Measurements from ENCODE around the gene B3GALNT1.

Gene B3GALNT1, protein sequence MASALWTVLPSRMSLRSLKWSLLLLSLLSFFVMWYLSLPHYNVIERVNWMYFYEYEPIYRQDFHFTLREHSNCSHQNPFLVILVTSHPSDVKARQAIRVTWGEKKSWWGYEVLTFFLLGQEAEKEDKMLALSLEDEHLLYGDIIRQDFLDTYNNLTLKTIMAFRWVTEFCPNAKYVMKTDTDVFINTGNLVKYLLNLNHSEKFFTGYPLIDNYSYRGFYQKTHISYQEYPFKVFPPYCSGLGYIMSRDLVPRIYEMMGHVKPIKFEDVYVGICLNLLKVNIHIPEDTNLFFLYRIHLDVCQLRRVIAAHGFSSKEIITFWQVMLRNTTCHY

DNA sequence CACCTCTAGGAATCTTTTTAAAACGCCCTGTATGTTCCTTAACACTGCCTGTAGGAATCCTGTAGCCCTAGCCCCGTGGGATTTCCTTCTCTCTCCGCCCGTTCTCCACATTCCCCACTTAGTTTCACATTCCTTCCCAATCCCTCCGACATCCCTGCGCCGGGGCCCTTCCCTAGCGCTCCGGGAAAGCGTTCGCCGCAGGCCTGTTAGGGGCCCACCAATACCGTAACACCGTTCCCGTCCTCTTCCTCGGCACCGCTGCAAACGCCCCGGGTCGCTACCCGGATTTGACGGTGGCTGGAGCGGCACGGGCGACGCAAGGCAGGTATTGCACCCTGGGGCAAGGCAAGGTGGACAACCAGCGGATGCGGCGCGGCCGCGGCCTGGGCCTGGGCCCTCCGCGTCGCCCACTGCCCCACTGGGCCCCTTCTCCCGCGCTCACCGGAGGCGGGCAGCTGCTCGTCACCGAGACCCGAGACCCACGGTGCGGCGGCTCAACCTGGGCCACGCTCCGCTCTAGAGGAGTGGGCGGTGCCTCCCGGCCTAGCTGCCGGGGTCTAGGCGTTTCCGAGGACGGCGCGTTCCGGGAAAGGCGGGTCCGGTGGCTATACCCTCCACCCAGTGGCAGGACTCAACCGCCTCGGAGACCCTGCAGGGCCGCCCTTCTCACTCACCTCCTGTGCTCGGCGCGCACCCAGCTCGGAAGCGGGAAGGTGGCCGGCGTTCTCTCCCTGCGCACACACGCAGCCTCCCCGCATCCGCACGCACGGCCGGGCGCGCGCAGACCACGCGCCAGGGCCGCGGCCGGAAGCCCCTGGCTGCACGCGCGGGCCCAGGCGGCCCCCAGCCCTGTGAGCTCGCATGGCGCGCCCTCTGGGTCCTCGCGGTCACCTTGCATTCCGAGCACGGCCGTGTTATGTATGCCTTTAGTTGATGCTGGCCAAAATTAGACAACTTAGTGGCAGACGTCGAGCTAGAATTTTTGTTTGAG, at the start of gene B3GALNT1:
TSS of gene B3GALNT1 (minus strand) at position 789 of the 991 bp plus-strand sequence. CDS start 18,595 bp downstream, outside the sequence.
- no peak for DNase-seq

DNA sequence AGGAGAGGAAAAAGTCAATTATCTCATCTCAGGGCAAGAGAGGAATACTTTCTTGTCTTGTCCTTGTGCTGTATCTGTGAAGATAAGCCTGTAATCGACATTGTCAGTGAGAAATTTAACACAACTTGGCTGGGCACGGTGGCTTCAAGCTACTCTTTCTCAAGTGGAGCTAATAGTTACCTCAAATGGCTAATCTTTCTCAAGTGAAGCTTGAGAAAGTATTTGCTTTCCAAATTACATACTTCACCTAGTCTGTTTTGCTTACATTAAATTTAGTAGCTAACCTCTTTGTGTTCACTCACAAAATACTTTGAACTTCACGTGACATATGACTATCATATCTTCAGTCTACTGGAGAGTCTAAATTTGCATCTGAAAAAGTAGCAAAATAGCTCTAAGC, 48.3 kb upstream of the B3GALNT1 start:
- DNase-seq = no peak

DNA sequence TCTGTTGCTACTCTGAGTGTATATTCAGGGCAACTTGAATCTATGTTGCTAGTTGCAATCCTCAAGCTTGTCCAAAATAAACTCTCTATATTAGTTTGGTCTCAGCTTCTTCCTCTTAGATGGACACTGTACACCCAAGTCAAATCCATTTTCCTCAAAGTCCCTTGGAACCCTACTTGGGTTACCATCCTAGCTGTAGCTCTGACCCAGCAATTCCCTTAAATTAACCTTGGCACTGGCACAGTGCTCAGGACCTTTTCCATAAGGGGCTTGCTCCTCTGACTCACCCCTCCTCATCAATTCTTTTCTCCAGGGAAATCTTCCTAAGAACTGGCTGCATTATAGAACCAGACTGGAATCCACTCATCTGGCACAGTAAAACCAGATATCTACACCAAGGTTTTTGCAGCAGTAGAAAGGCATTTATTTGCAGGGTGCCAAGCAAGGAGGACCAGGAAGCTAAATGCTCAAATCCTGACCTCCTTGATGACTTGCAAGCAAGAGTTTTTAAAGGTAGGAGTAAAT, 44.9 kb upstream of the B3GALNT1 start:
- no peak for DNase-seq

DNA sequence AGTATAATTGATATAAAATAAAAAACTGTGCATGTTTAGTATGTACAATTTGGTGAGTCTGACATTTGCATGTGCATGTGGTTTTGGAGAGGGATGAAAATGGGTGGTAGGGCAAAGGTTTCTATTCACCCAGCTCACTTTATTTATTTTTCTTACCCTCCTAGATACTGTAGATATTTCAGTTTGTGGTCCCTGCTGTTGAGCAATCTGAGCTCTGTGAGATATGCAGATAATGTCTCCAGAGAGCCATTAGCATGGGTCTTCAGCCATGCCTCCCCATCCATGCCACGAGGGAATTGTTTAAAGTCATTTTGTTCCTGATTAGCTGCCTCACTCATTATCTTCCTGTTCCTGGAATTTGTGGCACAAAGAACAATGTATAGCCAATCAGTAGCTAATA, 44.4 kb upstream of the B3GALNT1 start:
- DNase-seq = no peak

- no peak for DNase-seq
Observed at GRCh38 chr3:161148832-161149475, 43.8 kb upstream of the B3GALNT1 start.

DNA sequence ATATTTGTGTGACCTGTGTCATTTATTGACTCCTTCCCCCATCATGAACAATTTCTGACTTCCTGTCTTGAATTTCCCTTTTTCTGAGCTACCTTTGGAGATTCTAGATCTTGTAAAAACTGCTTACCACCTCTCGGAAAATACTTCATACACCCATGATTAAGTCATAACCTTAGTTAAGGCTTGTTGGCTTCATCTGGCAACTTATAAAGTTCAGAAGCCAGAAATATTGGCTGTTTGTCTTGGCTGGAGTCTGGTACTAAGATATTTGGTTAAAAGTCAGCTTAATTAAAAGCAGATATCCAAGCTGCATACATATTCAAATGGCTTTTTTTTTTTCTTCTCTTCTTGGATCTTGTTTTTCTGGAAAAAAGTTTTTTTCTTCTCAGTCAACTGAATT, 37.3 kb upstream of the B3GALNT1 start:
- no peak for DNase-seq

GRCh38 chr3:161139686-161140085, 34.5 kb upstream of the B3GALNT1 start:
- no peak for DNase-seq

DNA sequence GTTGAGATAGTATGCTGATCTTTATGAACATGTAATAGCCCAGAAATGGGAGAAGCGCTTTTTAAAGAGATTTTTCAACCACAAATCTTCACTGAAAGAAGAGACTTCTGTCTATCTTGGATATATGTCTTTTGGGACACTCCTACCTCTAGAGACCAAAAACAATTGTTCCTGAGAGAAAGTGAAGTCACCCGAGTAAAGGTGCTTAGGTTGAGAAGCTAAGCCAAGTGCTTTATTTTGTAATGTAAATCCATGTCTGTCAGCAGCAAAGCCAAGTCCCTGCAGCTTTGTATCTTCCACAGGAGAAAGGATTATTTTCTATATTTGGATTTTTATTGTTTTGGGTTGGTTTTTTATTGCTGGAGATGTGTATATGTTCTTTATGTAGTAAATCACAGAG, 32.1 kb upstream of the B3GALNT1 start:
- no peak for DNase-seq

DNA sequence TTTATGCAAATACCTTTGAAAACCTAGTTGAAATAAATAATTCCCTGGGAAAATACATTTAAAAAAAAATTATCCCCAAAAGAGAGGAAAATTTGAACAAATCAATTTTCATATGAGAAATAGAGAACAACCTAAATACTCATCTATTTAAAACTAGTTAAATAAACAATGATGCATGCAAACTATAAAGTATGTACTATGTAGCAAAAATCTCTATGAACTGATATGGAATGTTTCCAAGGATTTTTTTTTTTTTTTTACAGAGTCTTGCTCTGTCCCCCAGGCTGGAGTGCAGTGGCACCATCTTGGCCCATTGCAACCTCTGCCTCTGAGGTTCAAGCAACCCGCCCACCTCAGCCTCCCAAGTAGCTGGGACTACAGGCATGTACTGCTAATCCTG, 27.2 kb upstream of the B3GALNT1 start:
- no peak for DNase-seq

DNA sequence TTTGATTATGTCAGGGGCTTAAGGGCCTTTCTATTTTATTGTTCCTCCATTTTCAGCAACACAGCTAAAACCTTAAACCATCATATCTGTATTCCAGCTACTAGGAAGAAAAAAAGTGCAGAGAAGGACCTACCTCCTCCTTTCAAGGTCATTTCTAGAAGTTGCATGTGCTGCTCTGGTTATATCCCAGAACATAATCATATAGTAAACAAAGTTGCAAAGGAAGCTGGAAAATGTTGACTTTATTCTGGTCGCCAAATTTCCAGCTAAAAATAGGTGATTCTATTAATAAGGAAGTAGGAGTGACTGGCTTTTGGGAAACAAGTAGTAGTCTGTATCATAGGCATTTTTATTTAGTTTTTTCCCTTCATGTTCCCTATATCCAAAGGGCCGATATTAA, 21.3 kb upstream of the B3GALNT1 start:
- DNase-seq = no peak

- DNase-seq = no peak
Observed at GRCh38 chr3:161117646-161118045, 12.5 kb upstream of the B3GALNT1 start.

- no peak for DNase-seq
Observed at GRCh38 chr3:161108840-161109239, 3.7 kb upstream of the B3GALNT1 start.

GRCh38 chr3:161107311-161107710, 2.2 kb upstream of the B3GALNT1 start:
- no peak for DNase-seq

GRCh38 chr3:161103776-161104385, 1.3 kb downstream of the B3GALNT1 start:
- no peak for DNase-seq

- DNase-seq = no peak
Observed at GRCh38 chr3:161101609-161102008, 3.5 kb downstream of the B3GALNT1 start.

DNA sequence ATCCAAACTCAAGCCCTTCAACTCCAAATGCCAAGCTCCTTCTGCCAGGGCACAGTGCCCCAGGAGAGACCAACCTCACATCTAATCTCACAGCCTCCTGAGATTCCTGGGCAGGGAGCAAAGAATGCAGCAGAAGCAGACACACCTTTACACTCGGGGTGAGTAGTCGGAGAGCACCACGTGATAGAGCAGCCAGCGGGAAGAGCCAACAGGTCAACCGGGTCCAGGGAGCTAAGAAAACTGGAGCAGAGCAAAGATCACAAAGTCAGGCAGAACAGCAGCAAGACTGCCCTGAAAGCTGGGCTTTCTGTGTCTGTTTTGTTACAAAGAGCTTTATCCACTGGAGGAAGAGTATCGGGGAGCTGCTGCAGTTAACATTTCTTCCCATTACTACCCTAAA, 4.2 kb downstream of the B3GALNT1 start:
- no peak for DNase-seq

- DNase-seq = no peak
Observed at GRCh38 chr3:161096771-161097367, 8.3 kb downstream of the B3GALNT1 start.

DNA sequence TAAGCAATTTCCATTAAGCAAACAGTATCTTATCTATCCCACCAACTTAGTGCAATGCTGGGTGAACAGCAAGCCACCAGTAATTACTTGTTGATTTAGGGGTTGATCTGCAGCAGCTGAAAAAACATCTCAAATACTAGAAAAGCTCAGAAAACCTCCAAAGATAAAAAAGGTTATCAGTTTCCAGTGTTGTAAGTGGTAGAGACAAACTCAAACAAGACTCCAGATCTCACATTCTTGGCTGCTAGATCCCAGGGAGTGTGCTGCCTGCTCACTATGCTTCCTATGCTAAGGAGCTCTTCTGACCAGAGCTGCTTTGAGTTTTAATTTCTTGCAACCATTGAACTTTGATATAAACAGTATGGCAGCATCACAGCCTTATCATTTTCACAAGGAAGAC, 11.3 kb downstream of the B3GALNT1 start:
- no peak for DNase-seq

DNA sequence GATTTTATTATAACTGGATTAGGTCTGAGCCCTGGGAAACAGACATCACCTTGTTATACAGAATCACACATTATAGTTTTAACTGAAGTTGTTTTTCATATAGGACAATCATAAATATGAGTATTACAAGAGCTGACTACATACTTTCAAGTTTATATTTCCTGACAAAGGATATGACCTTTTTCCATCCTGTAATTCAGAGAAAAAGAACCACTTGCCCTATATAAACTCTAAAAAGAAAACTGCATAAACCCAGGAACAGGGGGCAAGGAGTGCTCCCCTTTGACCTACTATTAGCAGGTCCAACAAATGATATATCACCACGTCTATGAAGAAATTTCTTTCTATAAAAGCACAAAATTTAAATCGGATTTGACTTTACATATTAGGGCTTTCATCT, 20.9 kb downstream of the B3GALNT1 start:
- DNase-seq = no peak

GRCh38 chr3:161083131-161083530, 22.0 kb downstream of the B3GALNT1 start:
- no peak for DNase-seq

GRCh38 chr3:161082063-161082462, 23.1 kb downstream of the B3GALNT1 start:
- DNase-seq = no peak

DNA sequence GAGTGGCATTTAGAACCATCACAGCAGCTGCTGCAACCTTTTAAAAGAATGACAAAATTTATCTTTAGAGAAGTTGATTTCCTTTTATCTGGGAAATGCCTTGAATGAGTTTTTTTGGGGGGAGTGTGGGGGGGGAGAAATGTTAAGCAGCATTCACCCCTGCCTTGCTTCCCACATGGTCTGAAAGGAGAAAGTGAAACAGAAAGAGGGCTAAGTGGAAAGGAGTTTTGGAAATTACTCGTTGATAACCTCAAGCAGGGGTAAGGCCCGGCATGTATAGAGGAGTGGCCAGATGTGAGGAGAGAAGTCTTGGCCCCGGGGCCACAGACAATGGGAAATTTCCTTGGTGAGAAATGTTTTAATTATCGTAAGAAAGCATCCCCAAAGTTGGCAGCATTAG, 23.5 kb downstream of the B3GALNT1 start:
- DNase-seq = no peak

Measured in activated naive CD4-positive, alpha-beta T cell (primary cell).